Hepatocyte (in vitro differentiated cells): Measurements from ENCODE around the gene FBRSL1. TPM values are rescaled to one million over a fixed set of nuclear protein-coding genes. Genes with fewer than 3 reads are reported as not detected.

Experiments
- DNase-seq: peaks from one replicate; pipeline ENCODE4 v3.0.0-alpha.2; 2016; ENCODE audit warnings: low spot score
- H2AFZ ChIP-seq: fragments of 200-600 bp; sonication (generic); 2 replicates; pipeline ENCODE4 v1.6.0; 2016; ENCODE audit warnings: antibody characterized with exemption, mild to moderate bottlenecking
- H3K27ac ChIP-seq: fragments of 200-600 bp; sonication (generic); 2 replicates; pipeline ENCODE4 v1.5.1; 2016; ENCODE audit warnings: mild to moderate bottlenecking
- H3K27me3 ChIP-seq: fragments of 200-600 bp; sonication (generic); 2 replicates; pipeline ENCODE4 v1.6.1; 2016
- H3K36me3 ChIP-seq: fragments of 200-600 bp; sonication (generic); replicated peaks from 2 replicates; pipeline ENCODE4 v1.5.1; 2016; ENCODE audit warnings: low read depth; ENCODE audit not compliant: insufficient read depth
- H3K4me1 ChIP-seq: fragments of 200-600 bp; sonication (generic); 2 replicates; pipeline ENCODE4 v1.5.1; 2016; ENCODE audit warnings: mild to moderate bottlenecking, moderate library complexity; ENCODE audit not compliant: insufficient read depth
- H3K4me2 ChIP-seq: fragments of 200-600 bp; sonication (generic); 2 replicates; pipeline ENCODE4 v1.6.0; 2016
- H3K4me3 ChIP-seq: fragments of 200-600 bp; sonication (generic); 2 replicates; pipeline ENCODE4 v1.5.1; 2016; ENCODE audit warnings: mild to moderate bottlenecking
- H3K79me2 ChIP-seq: fragments of 200-600 bp; sonication (generic); 2 replicates; pipeline ENCODE4 v1.6.0; 2017; ENCODE audit warnings: mild to moderate bottlenecking
- H3K9me2 ChIP-seq: fragments of 200-600 bp; sonication (generic); replicated peaks from 2 replicates; pipeline ENCODE4 v1.6.0; 2017; ENCODE audit warnings: mild to moderate bottlenecking; ENCODE audit not compliant: insufficient read depth
- H3K9me3 ChIP-seq: fragments of 200-600 bp; sonication (generic); 2 replicates; pipeline ENCODE4 v1.5.1; 2016; ENCODE audit warnings: low read depth, mild to moderate bottlenecking
- H4K20me1 ChIP-seq: fragments of 200-600 bp; sonication (generic); 2 replicates; pipeline ENCODE4 v1.6.0; 2016; ENCODE audit warnings: mild to moderate bottlenecking; ENCODE audit not compliant: insufficient read depth, poor library complexity, severe bottlenecking
- CTCF ChIP-seq: fragments of 200-600 bp; sonication (generic); IDR thresholded peaks from 2 replicates; pipeline ENCODE4 v1.5.1; 2016; ENCODE audit warnings: antibody characterized with exemption, mild to moderate bottlenecking; ENCODE audit not compliant: poor library complexity
- EZH2 ChIP-seq: fragments of 200-600 bp; sonication (generic); IDR thresholded peaks from 2 replicates; pipeline ENCODE4 v1.6.1; 2016; ENCODE audit warnings: antibody characterized with exemption, mild to moderate bottlenecking, borderline replicate concordance
- EZH2phosphoT487 ChIP-seq: fragments of 200-600 bp; sonication (generic); IDR thresholded peaks from one replicate; pipeline ENCODE4 v1.6.1; 2018; ENCODE audit warnings: antibody characterized with exemption, mild to moderate bottlenecking, low read depth, moderate library complexity; ENCODE audit not compliant: unreplicated experiment, severe bottlenecking
- WGBS: methylation state at CpG from one replicate; pipeline ENCODE4 v1.1.6; 2016; ENCODE audit warnings: low lambda C conversion rate; ENCODE audit errors: missing lambda C conversion rate; 5-methylcytosine and 5-hydroxymethylcytosine counted together
- polyA plus RNA-seq: library from polyadenylated mRNA; unstranded; fragments of >200 nt; fragmentation: Nextera tagmentation; extraction: Ambion mirVana; gene quantifications from 2 replicates; pipeline ENCODE4 v1.2.1, GENCODE V29; 2016
- total RNA-seq: library from RNA; depleted of rRNA; stranded (reverse); fragments of >200 nt; gene quantifications from 2 replicates; pipeline ENCODE4 v1.2.3, GENCODE V29; 2014

Gene FBRSL1
- total and polyA plus RNA-seq, 2 experiments from 2014 or later = 18.5 to 61.1 TPM

DNA sequence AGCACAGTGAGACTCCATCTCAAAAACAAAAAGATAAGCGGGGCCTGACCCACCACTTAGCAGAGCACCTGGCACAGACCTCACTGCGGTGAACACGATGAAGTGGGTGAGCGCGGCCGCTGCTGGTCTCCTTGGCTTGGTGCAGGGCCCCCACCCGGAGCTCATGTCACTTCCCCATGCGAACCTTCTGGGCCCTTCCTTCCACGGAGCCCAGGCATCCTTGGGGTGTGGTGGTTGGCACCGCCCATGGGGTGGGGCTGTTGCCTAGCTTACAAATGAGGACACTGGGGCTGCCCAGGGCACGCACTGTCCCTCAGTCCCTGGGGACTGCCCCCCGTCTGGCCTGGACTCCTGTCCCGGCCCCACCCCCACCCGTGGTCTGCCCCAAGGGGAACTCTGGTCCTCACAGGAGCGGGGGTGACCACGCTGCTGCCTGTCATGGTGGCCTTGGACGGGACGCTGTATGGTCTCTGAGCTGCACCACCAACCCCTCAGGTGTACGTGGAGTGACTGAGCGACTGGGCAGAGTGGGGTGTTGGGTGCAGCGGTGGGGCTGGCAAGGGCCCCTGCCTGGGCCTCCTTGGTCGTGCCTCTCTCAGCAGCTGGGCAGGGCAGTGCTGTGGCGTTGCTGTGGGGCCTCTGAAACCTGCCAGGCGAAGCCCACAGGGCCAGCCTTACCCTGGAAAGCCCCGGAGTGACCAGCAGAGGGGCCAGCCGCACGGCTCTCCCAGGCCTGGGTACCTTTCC, 15.3 kb downstream of the FBRSL1 start:
- peaks cover 79% of the 10 kb centered on the region for H3K79me2 ChIP-seq

DNA sequence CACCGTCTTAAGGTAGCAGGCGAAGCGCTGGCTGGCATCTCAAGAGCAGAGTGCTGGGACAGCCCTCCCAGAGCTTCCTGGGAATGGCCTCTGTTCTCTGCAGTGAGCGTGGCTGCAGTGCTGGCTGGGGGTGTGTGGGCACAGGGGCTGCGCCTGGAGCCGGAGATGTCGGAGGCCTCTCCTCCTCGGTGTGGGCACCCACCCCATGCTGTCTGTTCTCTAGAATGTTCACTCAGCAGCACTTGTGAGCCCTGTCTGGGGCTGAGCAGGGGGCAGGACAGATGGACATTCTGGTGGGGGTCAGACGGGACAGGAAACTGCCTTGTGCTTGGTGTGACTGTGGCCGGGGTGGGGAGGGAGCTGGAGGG, 15.9 kb downstream of the FBRSL1 start:
- peaks cover 73% of the 10 kb centered on the region for H3K79me2 ChIP-seq
- H3K27ac ChIP-seq = peak overlapping the region; percentile 64
- DNase-seq = no peak
- 85% methylated on average over 10 of the region's 10 CpGs for WGBS
- no peak for TF ChIP-seq CTCF
- no peak for TF ChIP-seq EZH2
- TF ChIP-seq EZH2phosphoT487 = no peak
- H3K4me2 ChIP-seq = no peak overlapping the region
- H3K4me3 ChIP-seq = no peak overlapping the region
- H3K27me3 ChIP-seq = no peaks in the 10 kb centered on the region
- peaks cover 89% of the 10 kb centered on the region for H4K20me1 ChIP-seq
- H3K9me2 ChIP-seq = no peaks in the 10 kb centered on the region
- no peak overlapping the region for H2AFZ ChIP-seq
- no peaks in the 10 kb centered on the region for H3K9me3 ChIP-seq
- no peaks in the 10 kb centered on the region for H3K36me3 ChIP-seq
- H3K4me1 ChIP-seq = peaks cover 34% of the 10 kb centered on the region

More for the DNA sequence above, 15.3 kb downstream of the FBRSL1 start:
- Histone ChIP-seq H3K4me2 (no peak overlapping the region), H3K27me3 (no peaks in the 10 kb centered on the region), H3K9me2 (no peaks in the 10 kb centered on the region), H4K20me1 (peaks cover 91% of the 10 kb centered on the region), H3K9me3 (no peaks in the 10 kb centered on the region), H3K27ac (no peak overlapping the region), H3K36me3 (no peaks in the 10 kb centered on the region), H3K4me1 (peaks cover 35% of the 10 kb centered on the region), H3K4me3 (no peak overlapping the region), H2AFZ (no peak overlapping the region)
- 90% methylated on average over 26 of the region's 27 CpGs for WGBS
- no peak for TF ChIP-seq EZH2phosphoT487
- TF ChIP-seq EZH2 = no peak
- TF ChIP-seq CTCF = no peak
- no peak for DNase-seq

DNA sequence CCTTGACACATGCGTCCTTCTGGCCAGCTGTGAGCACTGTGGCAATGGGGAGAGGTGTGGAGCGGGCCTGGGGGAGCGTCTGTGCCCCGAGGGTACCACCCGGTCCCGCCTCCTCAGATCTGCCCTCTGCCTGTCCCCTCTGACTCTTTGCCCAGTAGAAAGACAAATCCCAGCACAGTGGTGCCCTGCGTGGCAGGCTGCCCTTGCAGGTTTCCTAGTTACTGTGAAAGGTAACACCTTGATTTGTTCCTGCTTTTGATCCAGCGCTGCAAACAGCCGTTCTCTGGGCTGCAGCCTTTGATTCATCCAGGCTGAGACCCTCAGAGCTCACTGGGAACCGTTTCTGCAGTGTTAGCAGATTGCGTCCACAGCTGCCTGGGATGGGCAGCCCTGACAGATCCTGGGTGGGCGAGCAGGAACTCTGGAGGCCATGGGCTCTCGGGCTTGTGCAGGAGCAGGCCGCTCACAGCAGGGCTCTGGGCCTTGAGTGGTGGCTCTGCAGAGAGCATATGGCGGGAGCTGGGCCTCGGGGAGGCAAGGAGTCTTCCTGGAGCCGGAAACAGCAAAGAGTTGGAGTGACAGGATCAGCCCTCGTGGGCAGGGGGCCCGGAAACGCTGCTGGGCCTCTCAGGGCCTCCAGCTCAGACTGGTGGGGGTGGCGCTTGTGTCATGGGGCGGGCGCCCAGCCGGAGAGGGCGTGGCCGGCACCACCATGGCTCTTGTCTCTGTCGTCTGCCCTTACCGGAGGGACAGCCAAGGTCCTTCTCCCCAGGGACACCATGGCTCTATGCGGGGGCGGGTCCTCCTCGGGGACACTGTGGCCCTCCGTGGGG, 16.6 kb downstream of the FBRSL1 start:
- H3K79me2 ChIP-seq = peaks cover 66% of the 10 kb centered on the region
- no peaks in the 10 kb centered on the region for H3K36me3 ChIP-seq
- peak overlapping the region; percentile 65 for H3K4me2 ChIP-seq
- H2AFZ ChIP-seq = no peak overlapping the region
- no peak overlapping the region for H3K4me3 ChIP-seq
- peaks cover 28% of the 10 kb centered on the region for H3K4me1 ChIP-seq
- H3K9me3 ChIP-seq = no peaks in the 10 kb centered on the region
- no peak for TF ChIP-seq EZH2
- TF ChIP-seq CTCF = no peak
- no peak for TF ChIP-seq EZH2phosphoT487
- peak; percentile 68 for DNase-seq
- H4K20me1 ChIP-seq = peaks cover 86% of the 10 kb centered on the region
- H3K9me2 ChIP-seq = no peaks in the 10 kb centered on the region
- H3K27ac ChIP-seq = peak overlapping the region; percentile 64
- H3K27me3 ChIP-seq = no peaks in the 10 kb centered on the region
- WGBS = 70% methylated on average over 29 of the region's 32 CpGs
